ENCODE data around the gene KPNA5.

- TF ChIP-seq SRF (IDR thresholded peaks at IDR 0.05; ENCODE audit: low read depth, low read length) (no peak), TRAFD1 (CRISPR knock-in tag; IDR thresholded peaks at IDR 0.05; ENCODE audit: borderline replicate concordance) (no peak), NR2F6 (IDR thresholded peaks at IDR 0.05) (no peak), NR2F6 (CRISPR knock-in tag; IDR thresholded peaks at IDR 0.05) (no peak), SMAD1 (CRISPR knock-in tag; IDR thresholded peaks at IDR 0.05; ENCODE audit: borderline replicate concordance, low read depth) (no peak), EZH2 (conservative IDR thresholded peaks at IDR 0.05; ENCODE audit: low read depth, low read length) (no peak), JUNB (CRISPR knock-in tag; IDR thresholded peaks at IDR 0.05; ENCODE audit: borderline replicate concordance) (no peak), RAD21 (CRISPR knock-in tag; IDR thresholded peaks at IDR 0.05) (no peak), ZNF414 (CRISPR knock-in tag; IDR thresholded peaks at IDR 0.05) (no peak), ZBTB33 (CRISPR knock-in tag; IDR thresholded peaks at IDR 0.05) (no peak)
Observed at GRCh38 chr6:116730513-116730912, 49.5 kb downstream of the KPNA5 start.
